Measurements from ENCODE around the gene SLC9A9. TPM values are rescaled to one million over a fixed set of nuclear protein-coding genes. Genes with fewer than 3 reads are reported as not detected.

The SLC9A9 gene
- total and polyA plus RNA-seq, 9 of the 15 experiments (the other 6 are each of a cell fraction or from before 2014, with no cell fraction given): 0.03 to 0.13 TPM; not detected in 7

DNA sequence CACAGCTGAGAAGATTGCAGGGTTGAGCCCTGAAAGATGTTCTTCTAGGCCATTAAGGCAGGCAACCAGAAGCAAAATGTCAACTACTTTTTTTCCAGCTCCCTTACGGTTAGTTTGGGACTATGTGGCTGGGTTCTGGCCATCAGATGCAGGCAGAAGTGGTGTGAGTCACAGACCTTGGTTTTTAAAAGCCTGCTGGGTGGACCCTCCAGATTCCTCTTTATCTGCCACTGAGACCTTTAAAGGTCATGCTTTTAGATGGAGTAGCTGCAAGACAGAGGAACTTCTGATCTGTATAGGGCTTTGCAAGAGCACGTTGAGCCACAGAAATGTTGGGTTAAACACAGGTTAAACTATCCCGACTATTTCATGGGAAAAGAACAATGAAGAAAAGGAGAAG, 625.8 kb downstream of the SLC9A9 start (continued):
- no peak for TF ChIP-seq PRDM10 (IDR thresholded peaks at IDR 0.05; ENCODE audit: partially characterized antibody)
- no peak for TF ChIP-seq ZNF324 (CRISPR knock-in tag; IDR thresholded peaks at IDR 0.05)
- peak; percentile 56; the same call in 1 of the 2 replicates for TF ChIP-seq EP300 (IDR thresholded peaks at IDR 0.05; ENCODE audit: low read length)
- no peak for TF ChIP-seq SNIP1 (IDR thresholded peaks at IDR 0.05; ENCODE audit: low read depth)
- no peak for TF ChIP-seq RREB1 (CRISPR knock-in tag; IDR thresholded peaks at IDR 0.05)
- no peak for TF ChIP-seq E2F5 (CRISPR knock-in tag; IDR thresholded peaks at IDR 0.05)
- TF ChIP-seq ZNF41 (CRISPR knock-in tag; conservative IDR thresholded peaks at IDR 0.05): no peak
- TF ChIP-seq RAD51 (IDR thresholded peaks at IDR 0.05; ENCODE audit: borderline replicate concordance, low read depth): no peak
- TF ChIP-seq MYBL2 (IDR thresholded peaks at IDR 0.05; ENCODE audit: low read depth): no peak
- no peak for TF ChIP-seq MYBL2 (CRISPR knock-in tag; IDR thresholded peaks at IDR 0.05; ENCODE audit: borderline replicate concordance)
- no peak for TF ChIP-seq ZNF583 (CRISPR knock-in tag; IDR thresholded peaks at IDR 0.05)
- no peak for TF ChIP-seq BRF1 (IDR thresholded peaks at IDR 0.05; ENCODE audit: borderline replicate concordance, extremely low read depth, insufficient read length)
- TF ChIP-seq CREB1 (IDR thresholded peaks at IDR 0.05): no peak
- TF ChIP-seq CREB1 (CRISPR knock-in tag; IDR thresholded peaks at IDR 0.05): no peak
- TF ChIP-seq KLF16 (IDR thresholded peaks at IDR 0.05): no peak
- no peak for TF ChIP-seq XRCC4 (IDR thresholded peaks at IDR 0.05; ENCODE audit: extremely low read depth, insufficient read depth, insufficient read length)
- no peak for TF ChIP-seq KDM2B (CRISPR knock-in tag; IDR thresholded peaks at IDR 0.05)
- TF ChIP-seq BRD4 (IDR thresholded peaks at IDR 0.05): no peak
- TF ChIP-seq, protein P1, sequence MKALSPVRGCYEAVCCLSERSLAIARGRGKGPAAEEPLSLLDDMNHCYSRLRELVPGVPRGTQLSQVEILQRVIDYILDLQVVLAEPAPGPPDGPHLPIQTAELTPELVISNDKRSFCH (CRISPR knock-in tag; IDR thresholded peaks at IDR 0.05): no peak
- TF ChIP-seq, protein P1 (tag; IDR thresholded peaks at IDR 0.05): peak; percentile 97
- no peak for TF ChIP-seq TGIF2 (CRISPR knock-in tag; IDR thresholded peaks at IDR 0.05)
